Ecto neural progenitor cell (in vitro differentiated cells): ENCODE measurements around the gene SMPX.

ENCODE experiments used
- DNase-seq: peaks from one replicate; pipeline ENCODE4 v3.0.0-alpha.2; 2018; ENCODE audit warnings: low spot score

Gene SMPX

GRCh38 chrX:21656587-21657317, 101.2 kb downstream of the SMPX start:
- no peak for DNase-seq
